Stimulated activated CD4-positive, alpha-beta T cell treated with anti-CD3 and anti-CD28 coated beads, Interleukin-4, amount 100 ng/mL, for 4 hours (primary cell): ENCODE data around the gene INPP5A.

Experiments
- DNase-seq, 2 experiments: peaks; one replicate each; pipeline ENCODE4 v3.0.0-alpha.2; 2020

Gene INPP5A

DNA sequence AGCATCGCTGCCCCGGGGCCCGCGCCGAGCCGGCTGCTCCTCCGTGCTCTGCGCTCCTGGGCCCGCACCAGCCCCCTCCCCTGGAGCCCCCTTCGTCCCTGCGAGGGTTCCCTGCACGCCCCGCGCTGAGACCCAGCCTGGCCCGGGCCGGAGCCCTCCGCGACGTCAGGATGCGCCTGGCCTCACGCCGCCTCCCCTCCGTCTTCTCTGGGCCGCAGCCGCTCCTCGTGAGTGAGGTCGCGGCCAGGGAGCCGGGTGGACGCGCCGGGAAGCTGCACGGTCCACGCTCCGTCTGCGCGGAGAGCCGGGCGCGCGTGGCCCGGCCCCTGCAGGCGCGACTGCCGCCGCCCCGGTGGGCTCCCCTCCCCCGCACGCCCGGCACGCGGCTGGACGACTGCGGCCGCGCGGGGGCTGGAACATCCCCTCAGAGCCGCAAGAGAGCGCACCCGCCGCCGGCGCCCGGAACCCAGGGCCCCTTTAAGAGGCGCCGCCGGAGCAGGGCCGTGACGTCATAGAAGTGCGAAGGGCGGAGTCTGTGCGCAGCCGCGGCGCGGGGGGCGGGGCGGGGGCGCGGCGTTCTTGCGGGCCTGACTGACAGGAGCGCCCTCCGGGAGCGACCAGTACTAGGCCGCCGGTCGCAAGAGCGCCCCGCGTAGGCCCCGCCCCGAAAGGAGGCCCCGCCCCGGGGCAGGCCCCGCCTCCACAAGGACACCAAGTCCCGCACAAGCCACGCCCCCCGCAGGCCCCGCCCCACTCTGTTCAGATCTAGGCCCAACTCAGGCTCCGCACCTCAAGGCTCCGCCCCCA is 507 bp upstream of the INPP5A start:
- DNase-seq, result peak; percentile 100

DNA sequence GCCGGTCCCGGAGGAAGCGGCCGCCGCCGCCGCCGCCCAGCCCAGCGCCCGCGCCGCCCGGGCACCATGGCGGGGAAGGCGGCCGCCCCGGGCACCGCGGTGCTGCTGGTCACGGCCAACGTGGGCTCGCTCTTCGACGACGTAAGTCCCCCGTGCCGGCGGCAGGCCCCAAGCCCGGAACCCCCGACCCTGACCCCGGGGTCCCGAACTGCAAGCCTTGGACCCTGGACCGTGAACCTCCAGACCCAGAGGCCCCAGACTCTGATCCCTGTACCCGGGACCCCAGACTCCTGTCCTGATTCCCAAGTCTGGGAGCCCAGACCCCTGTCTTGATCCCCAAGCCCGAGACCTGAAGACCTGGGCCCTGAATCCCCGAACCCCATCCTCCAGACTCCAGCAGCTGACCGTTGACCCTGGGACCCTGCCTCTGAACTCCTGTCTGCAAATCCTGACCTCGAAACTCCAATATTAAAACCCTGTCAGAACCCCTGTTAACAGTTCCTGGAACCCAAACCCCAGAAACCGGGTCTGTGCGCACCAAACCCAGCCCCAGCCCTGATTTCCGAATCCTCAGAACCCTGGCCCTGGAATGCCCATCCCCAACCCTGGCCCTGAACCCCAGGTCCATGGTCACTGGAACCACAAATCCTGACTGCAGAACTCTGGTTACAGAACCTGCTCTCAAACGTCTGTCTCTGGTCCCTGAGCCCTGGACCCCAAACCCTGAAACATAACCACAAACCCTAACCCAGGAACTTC is 623 bp downstream of the INPP5A start:
- DNase-seq, result no peak

DNA sequence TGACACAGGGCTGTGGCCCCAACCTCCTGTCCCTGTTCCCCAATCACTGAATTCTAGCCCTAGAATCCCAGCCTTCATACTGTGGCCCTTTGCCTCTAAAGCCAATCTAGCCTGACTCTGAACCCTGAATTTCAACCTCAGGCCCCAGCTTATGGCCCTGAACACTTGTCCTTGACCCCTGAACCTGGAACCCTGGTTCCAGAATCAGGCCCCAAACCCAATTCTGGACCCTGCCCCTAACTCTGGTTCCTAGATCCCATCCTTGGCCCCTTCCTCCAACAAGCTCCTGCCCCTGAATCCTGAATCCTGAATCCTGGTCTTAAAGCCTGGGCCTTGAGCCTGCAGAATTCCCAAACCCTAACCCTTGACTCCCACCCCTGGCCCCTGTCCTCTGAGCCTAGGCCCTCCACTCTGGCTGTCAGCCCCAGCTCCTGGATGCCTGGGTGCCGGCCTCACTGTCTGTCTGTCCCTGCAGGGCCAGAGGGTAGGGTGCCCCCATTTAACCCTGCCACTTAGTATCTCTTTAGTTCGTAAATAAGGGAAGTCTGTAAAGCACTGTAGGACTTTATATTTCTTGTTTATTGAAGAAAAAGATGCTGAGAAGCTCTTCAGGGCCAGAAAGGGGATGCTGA is 1.3 kb downstream of the INPP5A start:
- DNase-seq, result no peak

DNA sequence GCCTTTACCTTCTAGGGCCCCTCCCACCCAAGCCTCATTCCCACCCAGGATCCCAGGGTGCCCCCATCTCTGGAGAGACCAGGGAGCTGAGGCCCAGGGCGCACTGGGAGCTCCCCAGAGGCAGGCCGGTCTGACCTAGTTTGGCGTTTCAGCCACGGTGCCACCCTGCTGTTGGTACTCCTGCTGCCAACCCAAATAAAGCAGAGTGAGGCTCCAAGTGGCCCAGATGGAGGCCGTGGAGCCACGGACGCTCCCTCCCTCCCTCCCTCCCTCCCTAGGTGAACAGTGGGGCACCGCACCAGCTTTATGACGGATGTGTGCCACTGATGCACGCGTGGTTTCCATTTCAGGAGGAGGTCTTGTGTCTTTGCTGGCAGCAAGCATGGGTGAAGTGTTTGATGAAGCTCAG is 1.8 kb downstream of the INPP5A start:
- peak in 1 of 2 experiments; percentile 59 for DNase-seq

DNA sequence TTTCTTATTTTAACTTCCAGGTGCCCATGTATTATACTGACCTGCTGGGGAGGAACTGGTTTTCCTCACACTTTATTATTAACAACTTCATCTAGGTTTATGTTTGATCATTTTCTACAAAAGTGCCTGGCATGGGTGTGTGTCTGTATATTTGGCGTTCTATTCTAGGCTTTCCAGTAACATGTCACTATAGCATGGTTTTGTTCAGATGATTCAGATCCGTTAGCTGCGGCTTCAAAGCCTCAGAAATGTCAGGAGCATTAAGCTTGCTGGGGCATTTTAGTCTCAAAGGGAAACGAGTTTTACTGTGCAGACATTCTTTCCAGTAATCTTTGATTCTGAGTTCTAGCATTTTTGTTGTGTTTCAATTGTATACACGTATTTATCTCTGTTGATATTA is 2.3 kb downstream of the INPP5A start:
- peak in 1 of 2 experiments; percentile 43 for DNase-seq

DNA sequence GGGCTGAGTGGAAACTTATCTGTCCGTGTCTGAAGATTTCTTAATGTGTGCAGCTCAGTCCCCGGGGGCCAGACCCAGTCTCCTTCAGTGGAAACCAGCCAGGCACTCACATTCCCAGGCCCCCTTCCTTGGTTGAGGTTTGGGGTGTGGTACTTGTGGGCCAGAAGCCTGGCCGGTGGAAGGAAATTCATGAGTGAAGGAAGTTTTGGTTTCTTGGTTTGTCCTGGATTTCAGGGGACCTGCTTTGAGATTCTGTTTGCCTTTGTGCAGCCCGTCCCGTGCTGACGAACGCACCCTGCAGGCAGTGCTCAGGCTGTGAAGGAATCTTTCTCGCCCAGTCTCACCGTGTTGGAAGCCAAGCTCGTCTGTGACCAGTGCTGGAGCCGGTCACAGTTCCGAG is 2.9 kb downstream of the INPP5A start:
- no peak for DNase-seq

DNA sequence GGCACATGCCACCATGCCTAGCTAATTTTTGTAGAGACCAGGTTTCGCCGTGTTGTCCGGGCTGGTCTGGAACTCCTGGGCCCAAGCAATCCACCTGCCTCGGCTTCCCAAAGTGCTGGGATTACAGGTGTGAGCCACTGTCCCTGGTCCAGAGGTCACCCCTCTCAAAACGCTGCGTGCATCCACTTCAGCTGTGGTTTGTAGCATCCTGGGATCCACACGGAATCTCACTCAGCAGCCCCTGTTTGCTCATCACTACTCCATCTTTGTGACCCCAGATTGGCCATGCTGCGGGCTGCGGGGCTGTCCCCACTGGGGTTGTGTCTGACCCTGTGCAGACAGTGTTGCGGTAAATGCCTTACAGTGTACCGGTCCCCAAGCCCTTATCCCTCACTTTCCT is 3.5 kb downstream of the INPP5A start:
- no peak for DNase-seq

DNA sequence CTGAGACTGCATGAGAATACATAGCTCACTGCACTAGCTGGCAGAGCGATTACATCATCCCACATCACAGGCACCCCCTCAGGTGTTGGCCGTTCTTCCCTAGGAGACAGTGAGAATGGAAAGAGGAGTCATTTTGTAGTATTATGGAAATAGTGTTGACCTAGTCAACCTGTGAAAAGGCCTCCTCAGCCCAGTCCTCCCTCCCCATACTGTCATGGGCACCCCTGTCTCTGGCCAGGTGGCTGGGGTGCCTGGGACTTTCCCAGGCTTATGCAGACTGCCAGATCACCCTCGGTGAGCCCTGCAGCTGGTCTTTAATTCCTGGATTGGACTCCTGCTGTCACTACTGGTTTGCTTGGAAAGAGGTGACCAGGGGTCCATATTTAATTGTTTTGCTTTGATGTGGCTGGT is 4.0 kb downstream of the INPP5A start:
- DNase-seq, result no peak

DNA sequence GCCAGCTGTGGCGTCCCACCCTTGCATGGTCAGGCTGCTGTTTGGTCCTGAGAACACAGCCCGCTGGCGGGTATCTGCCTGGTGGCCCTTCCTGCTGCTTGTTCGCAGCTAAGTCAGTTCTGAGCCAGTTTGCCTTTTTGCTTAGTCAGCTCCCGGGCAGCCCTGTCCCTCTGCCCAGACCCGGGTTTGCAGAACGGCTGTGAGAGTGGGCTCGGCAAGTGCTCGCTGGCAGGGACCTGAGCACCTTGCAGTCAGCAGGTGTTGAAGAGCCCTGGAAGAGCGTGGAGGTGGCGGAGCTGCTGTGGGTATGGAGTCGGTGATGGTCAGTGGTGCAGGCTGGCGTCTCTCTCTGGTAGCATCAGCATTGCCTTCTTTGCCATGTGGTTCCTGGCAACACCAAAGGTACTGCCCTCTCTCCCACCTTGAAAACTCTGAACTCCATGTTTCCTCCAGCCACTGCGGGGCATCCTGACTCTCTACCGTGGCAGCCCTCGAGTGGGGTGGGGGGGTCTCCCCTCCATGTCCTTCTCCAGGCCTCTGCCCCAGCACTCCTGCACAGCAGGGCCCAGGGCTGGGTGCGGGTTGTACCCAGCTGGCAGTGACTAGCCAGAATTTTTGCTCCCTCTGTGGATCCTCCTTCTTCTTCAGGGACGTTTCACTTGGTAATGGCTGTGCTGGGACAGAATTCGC is 4.6 kb downstream of the INPP5A start:
- DNase-seq, result no peak

DNA sequence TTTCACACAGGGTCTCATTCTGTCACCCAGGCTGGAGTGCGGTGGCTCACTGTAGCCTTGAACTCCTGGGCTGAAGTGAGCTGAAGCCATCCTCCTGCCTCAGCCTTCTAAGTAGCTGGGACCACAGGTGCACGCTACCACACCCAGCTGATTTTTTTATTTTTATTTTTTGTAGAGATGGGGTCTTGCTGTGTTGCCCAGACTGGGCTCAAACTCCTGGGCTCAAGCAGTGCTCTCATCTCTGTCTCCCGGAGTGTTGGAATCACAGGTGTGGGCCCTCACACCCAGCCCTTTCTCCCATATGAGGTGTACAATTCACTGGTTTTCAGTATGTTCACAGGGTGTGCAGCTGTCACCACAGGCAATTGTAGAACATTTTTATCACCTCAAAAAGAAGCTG is 5.2 kb downstream of the INPP5A start:
- DNase-seq, result no peak

DNA sequence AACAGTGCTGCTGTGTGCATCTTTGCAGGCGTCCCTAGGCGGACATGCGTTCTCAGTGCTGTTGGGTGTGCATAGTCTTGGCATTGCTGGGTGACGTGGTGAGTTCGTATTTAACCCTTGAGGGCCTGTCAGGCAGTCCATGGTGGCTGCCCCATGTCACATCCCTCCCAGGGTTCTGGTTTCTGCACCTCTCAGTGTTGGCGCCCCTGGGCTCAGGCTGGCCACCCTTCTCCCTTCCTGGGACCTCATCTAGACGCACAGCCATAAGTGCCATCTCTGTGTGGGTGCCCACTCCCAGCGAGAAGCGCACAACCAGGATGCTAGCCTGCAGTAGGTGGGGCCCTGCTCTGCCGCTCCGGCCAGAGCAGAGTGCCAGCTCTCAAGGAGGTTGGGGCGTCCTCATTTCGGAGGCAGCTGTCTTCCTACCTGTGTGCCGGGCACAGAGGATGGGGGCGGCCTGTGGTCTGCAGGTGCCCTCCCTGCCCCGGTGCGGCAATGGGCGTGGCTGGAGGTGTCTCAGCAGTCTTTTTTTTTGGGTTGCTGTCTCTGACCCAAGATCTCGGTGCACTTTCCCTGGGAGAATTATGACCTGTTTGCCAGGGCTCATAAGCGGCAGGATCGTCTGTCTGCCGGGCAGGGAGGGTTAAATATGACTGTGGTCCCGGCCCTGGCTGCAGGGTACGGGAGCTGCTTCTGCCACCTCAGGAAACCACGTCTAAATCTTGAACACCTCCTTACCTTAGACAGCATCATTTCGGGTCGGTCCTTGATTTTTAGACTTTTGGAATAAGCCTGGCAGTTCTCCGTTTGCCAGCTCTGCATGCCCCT is 6.5 kb downstream of the INPP5A start:
- no peak for DNase-seq

DNA sequence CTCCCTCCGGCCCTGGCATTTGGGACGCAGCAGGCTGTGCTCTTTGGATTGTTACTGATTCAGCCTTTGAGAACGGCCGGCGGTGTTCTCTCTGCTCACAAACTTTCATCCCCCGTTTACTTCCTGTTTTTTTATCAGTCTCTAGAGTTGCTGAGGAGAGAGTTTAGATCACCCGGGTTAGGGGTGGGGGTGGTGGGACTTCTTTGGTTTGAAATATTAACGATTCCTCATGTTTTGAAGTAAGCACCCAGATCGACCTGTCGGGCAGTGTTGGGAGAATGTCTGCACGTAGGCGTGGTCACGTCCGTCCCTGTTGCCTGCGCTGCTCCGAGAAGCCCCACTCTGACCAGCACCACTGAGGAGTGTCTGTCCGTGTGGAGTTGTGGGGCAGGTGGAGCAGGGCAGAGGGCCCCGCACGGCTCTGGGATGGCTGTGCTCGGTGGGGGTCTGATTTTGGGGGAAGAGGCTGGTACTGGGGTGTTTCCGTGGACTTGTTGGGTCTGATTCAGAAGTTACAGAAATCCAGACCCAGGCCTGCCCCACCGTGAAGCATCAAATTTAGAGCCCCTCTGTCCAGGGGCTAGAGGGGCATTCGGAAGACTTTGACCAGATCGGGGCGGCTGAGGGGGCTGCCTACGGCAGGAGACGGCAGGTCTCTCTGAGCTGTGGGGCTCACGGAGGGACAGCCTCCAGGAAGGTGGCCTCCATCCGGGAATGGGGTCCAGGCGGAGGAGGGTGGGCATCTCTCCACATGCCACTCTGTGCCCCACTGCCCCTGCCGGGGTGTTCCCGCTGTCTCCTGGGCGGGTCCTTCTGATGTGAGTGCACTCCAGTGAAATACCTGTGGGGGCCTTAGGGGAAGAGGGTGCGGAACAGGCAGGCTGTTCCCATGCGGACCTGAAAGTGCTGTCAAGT is 7.4 kb downstream of the INPP5A start:
- DNase-seq, result no peak

DNA sequence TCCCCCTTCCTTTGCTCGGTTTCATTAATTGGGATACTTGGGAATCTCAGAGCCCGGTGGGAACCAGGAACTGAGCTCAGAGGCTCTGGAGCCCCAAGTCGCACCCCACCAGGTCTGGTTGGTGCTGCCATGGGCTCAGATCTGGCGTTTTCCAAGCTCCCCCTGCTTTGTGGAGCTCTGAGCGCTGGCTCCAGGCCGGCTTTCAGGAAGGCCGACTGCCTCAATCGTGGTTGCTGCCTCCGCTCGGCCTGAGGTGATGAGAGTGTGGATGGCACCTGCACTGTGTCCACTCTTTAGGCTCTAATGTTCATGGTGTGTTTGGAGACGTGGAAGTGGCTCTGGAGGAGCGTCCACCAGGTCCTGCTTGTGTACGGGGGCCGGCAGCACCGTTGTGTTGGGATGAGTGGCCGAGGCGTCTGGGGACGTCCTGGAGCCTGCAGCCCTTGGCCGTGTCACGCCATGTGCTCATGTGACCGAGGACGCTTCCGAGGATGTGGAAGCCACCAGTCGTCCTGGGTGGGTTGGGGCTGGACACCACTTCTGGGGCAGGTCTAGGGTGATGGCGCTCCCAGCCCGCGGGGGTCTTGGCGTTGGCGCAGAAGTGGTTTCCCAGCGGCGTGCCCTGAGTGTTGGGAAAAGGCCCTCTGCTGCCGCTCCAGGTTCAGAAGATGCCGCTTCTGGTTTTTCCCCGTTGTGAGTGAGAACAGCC is 8.2 kb downstream of the INPP5A start:
- no peak for DNase-seq

DNA sequence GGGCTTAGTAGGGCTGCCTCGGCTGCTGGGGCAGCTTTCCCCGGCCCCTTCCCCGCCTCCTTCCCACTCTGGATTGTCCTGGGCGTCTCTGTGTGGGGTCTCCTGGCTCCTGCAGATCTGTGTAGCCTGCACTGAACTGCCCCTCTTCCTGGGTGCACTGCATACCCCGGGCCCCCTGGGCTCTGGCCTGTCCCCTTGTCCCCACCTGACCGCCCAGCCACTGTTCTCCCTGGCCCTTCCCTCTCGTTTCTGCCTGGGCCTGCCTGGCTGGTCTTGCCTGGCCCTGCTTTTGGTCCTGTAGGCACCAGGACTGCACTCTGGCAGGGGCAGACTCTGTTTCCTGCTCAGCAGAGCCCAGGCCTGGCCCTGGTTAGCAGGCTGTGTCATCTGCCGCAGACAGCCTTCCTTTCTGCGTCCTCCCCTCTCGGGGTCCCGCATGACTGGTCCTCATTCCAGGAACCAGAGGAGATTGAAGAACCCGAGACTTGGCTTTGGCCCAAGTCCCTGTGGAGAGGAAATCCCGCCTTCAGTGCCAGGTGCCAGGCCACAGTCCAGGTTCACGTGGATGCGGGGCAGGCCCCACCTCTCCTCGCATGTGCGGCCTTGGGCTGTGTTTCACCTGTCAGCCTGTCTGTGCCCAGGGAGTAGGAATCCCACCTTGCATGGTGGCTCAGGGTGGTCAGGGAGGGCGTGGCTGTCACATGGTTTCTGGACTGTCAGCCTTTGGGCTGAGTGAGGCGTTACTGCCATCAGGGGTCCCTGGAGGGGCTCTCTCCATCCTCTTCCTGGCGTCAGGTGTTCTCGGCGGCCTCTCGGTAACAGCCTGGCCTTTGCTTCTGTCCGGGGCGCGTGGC is 9.2 kb downstream of the INPP5A start:
- no peak for DNase-seq

DNA sequence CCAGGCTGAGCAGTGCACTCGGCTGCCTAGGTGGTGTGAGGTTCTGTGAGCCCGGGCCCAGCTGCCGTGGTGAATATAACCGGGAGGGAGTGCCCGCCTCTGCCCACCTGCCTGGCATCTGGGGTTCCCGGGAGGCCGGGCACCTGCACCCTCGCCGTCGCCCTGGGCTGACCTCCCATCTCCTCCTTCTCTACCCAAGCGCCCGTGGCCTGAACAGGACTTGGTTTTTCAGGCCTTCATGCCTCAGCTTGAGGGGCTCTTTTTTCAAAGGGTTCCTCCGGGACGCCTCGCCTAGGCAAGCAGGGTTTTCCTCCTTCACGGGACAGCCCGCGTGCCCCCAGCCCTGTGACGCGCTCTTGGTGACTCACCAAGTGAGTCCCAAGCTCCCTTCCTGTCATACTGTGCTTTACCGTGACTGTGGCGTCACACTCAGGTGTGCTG is 9.9 kb downstream of the INPP5A start:
- DNase-seq, result peak in 1 of 2 experiments; percentile 63

DNA sequence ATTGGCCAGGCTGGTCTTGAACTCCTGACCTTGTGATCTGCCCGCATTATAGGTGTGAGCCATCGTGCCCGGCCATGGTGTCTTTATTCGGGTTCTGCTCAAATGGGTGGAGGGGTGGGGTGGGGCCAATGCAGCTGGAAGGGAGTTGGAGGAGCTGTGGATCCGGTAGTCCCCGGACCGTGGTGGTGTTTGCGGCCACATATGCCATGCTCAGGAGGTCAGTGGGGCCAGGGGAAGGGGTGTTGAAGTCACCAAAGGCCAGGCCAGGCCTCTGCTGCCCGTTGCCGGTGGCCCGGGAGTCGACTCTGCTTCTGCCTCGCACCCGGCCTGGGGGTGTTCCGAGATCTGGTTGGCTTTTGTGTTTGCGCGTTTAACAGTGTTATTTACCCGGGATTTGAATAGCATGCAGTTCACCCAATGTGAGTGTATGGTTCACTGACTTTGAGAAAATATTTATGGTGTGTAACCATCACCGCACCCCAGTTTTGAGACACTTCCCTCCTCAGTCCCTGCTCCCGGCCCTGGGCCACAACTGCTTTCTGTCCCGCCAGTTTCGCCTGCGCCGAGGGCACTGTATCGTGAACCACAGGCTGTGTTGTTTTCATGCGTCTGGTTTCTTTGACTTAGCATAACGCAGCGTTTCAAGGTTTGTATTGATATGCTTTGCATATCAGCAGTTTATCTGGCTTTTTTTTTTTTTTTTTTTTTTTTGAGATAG is 10.7 kb downstream of the INPP5A start:
- DNase-seq, result no peak

DNA sequence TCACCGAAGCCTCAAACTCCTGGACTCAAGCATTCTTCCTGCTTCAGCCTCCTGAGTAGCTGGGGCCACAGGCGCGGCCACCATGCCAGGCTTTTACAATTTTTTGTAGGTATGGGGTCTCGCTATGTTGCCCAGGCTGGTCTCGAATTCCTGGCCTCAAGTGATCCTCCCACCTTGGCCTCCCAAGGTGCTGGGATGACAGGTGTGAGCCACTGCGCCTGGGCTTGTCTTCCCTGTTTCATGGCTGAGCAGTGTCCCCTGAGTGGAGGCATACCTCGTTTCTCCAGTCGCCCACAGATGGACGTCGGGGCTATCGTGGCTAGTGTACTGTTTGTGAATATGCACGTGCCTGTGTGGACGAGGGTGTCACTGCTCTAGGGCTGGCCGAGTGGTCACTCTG is 11.3 kb downstream of the INPP5A start:
- DNase-seq, result no peak

DNA sequence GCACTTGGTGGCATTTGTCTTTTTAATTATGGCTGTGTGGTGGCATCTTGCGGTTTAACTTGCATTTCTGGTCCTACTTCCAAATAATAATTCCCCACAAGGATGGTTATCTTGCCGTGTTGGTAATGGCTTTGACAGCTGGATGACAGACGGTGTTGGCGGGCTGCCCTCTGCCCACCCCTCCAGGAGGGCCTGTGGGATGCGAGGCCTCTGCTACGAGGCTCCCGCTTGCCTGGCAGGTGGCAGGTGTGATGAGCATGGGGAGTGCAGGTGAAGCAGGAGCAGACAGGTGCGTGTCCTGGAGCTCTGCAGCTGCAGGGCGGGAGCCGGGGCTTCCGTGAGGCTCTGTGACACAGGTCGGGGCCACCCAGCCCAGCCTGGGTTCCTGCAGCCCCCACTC is 11.8 kb downstream of the INPP5A start:
- DNase-seq, result no peak
